HepG2 (cell line): Measurements from ENCODE around the gene UQCRC2. TPM values are rescaled to one million over a fixed set of nuclear protein-coding genes. Genes with fewer than 3 reads are reported as not detected.

Experiments
- CBFB ChIP-seq: sonication (generic); formaldehyde crosslinking; IDR thresholded peaks from 2 replicates; pipeline ENCODE4 v1.4.0; 2020; ENCODE audit warnings: missing genetic modification reagents
- HOXA5 ChIP-seq: sonication (generic); formaldehyde crosslinking; IDR thresholded peaks from 2 replicates; pipeline ENCODE4 v1.4.0; 2020; ENCODE audit warnings: missing genetic modification reagents
- KDM5B ChIP-seq: sonication (generic); formaldehyde crosslinking; IDR thresholded peaks from 2 replicates; pipeline ENCODE4 v1.4.0; 2020; ENCODE audit warnings: missing genetic modification reagents, mild to moderate bottlenecking, borderline replicate concordance
- KDM6A ChIP-seq: IDR thresholded peaks from 2 replicates; pipeline ENCODE4 v1.6.1; 2016; ENCODE audit warnings: low read depth
- MAFK ChIP-seq, 2 experiments: IDR thresholded peaks in 1 of 2; conservative IDR thresholded peaks in 1 of 2; 2 replicates each; pipeline ENCODE4 v1.6.1; 2011; ENCODE audit warnings: improper control_type of control experiment in 2 of 2, low read length in 2 of 2
- MIER3 ChIP-seq: IDR thresholded peaks from 2 replicates; pipeline ENCODE4 v1.6.1; 2016; ENCODE audit warnings: missing compliant biosample characterization, borderline replicate concordance
- MTF1 ChIP-seq: sonication (generic); formaldehyde crosslinking; IDR thresholded peaks from 2 replicates; pipeline ENCODE4 v1.5.0; 2020; ENCODE audit warnings: missing genetic modification reagents
- NFE2L2 ChIP-seq: fragments of 150-350 bp; IDR thresholded peaks from 2 replicates; pipeline ENCODE4 v1.6.1; 2014; ENCODE audit warnings: low read length
- PITX1 ChIP-seq: sonication (generic); formaldehyde crosslinking; IDR thresholded peaks from 2 replicates; pipeline ENCODE4 v1.5.1; 2020; ENCODE audit warnings: mild to moderate bottlenecking, missing genetic modification reagents
- SNAPC2 ChIP-seq: sonication (generic); formaldehyde crosslinking; IDR thresholded peaks from 2 replicates; pipeline ENCODE4 v1.8.1; 2022; ENCODE audit warnings: mild to moderate bottlenecking, missing genetic modification reagents
- TGIF2 ChIP-seq: IDR thresholded peaks from 2 replicates; pipeline ENCODE4 v1.6.1; 2016; ENCODE audit warnings: control low read depth, missing compliant biosample characterization
- ZNF10 ChIP-seq: sonication (generic); formaldehyde crosslinking; IDR thresholded peaks from 2 replicates; pipeline ENCODE4 v1.4.0; 2020; ENCODE audit warnings: mild to moderate bottlenecking, low read depth, missing genetic modification reagents, borderline replicate concordance
- ZNF329 ChIP-seq: sonication (generic); formaldehyde crosslinking; IDR thresholded peaks from 2 replicates; pipeline ENCODE4 v1.9.0; 2021; ENCODE audit warnings: low read depth, mild to moderate bottlenecking, missing genetic modification reagents
- ZNF616 ChIP-seq: sonication (generic); formaldehyde crosslinking; IDR thresholded peaks from 2 replicates; pipeline ENCODE4 v1.5.0; 2020; ENCODE audit warnings: low read depth, mild to moderate bottlenecking, missing genetic modification reagents
- ZNF788 ChIP-seq: sonication (generic); formaldehyde crosslinking; IDR thresholded peaks from 2 replicates; pipeline ENCODE4 v1.5.0; 2020; ENCODE audit warnings: mild to moderate bottlenecking, missing genetic modification reagents, borderline replicate concordance
- polyA plus RNA-seq, 8 experiments: library from polyadenylated mRNA; depleted of rRNA in 3 of 8; stranded (reverse) in 7 of 8; unstranded in 1 of 8; fragments of >200 nt; fragmentation: Illumina TruSeq in 4 of 8; extraction: Trizol in 4 of 8; gene quantifications; 2 replicates each; pipeline versions ENCODE4 v1.2.1 to v1.2.3, GENCODE V29; 2011 to 2016; ENCODE audit warnings: low read depth in 4 of 8, missing spikeins in 1 of 8, mixed read lengths in 1 of 8; ENCODE audit not compliant: insufficient read depth in 1 of 8
- total RNA-seq, 5 experiments: library from RNA; depleted of rRNA; stranded (reverse); fragments of >200 nt; fragmentation: Illumina TruSeq; extraction: Trizol; gene quantifications; 2 replicates each; pipeline ENCODE4 v1.2.3, GENCODE V29; 2016; ENCODE audit warnings: low read depth in 1 of 5
- TF ChIP-seq, protein P1 (sequence below): sonication (generic); formaldehyde crosslinking; IDR thresholded peaks from 2 replicates; pipeline ENCODE4 v1.4.0; 2020; ENCODE audit warnings: missing genetic modification reagents, borderline replicate concordance
- TF ChIP-seq, protein P2 (sequence below): sonication (generic); formaldehyde crosslinking; IDR thresholded peaks from 2 replicates; pipeline ENCODE4 v1.4.0; 2020; ENCODE audit warnings: mild to moderate bottlenecking, low read depth, missing genetic modification reagents
- TF ChIP-seq, protein P3 (sequence below): sonication (generic); formaldehyde crosslinking; IDR thresholded peaks from 2 replicates; pipeline ENCODE4 v1.5.0; 2020; ENCODE audit warnings: mild to moderate bottlenecking, missing genetic modification reagents
- TF ChIP-seq, protein P4 (sequence below): sonication (generic); formaldehyde crosslinking; IDR thresholded peaks from 2 replicates; pipeline ENCODE4 v1.5.0; 2020; ENCODE audit warnings: mild to moderate bottlenecking, missing genetic modification reagents, moderate library complexity
- TF ChIP-seq, protein P5 (sequence below): sonication (generic); formaldehyde crosslinking; IDR thresholded peaks from 2 replicates; pipeline ENCODE4 v1.8.1; 2023; ENCODE audit warnings: missing genetic modification reagents, mild to moderate bottlenecking, borderline replicate concordance
- TF ChIP-seq, protein P6 (sequence below): sonication (generic); formaldehyde crosslinking; IDR thresholded peaks from 2 replicates; pipeline ENCODE4 v1.5.0; 2020; ENCODE audit warnings: mild to moderate bottlenecking, low read depth, missing genetic modification reagents, borderline replicate concordance

Gene UQCRC2
- total and polyA plus RNA-seq, 2 of the 13 experiments (the other 11 are each of a cell fraction or from before 2014, with no cell fraction given), result 442 to 536 TPM

DNA sequence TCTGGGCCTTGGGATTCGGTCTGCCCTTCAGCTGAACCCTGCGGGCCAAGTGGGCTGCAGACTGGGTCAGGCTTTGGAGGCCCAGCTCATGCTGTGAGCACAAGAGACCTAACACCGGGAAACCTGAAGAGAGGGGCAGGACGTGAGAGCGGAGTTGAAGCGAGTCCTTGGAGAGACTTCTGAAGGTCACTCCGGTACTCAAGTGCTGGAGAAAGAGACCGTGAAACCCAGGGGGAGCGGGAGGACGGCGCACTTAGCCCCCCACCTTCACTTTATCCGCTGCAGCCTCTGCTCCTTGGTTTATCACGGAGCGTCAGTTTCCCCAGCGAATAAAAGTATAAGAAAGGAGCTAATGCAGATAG lies 361 bp downstream of the UQCRC2 start (continued):
- TF ChIP-seq, protein P1, sequence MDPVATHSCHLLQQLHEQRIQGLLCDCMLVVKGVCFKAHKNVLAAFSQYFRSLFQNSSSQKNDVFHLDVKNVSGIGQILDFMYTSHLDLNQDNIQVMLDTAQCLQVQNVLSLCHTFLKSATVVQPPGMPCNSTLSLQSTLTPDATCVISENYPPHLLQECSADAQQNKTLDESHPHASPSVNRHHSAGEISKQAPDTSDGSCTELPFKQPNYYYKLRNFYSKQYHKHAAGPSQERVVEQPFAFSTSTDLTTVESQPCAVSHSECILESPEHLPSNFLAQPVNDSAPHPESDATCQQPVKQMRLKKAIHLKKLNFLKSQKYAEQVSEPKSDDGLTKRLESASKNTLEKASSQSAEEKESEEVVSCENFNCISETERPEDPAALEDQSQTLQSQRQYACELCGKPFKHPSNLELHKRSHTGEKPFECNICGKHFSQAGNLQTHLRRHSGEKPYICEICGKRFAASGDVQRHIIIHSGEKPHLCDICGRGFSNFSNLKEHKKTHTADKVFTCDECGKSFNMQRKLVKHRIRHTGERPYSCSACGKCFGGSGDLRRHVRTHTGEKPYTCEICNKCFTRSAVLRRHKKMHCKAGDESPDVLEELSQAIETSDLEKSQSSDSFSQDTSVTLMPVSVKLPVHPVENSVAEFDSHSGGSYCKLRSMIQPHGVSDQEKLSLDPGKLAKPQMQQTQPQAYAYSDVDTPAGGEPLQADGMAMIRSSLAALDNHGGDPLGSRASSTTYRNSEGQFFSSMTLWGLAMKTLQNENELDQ (CRISPR knock-in tag), result 0 out of 2 replicates have a peak, but pooled peaks have one; percentile 29
- TF ChIP-seq KDM6A (CRISPR knock-in tag) (no peak), PITX1 (peak; percentile 82), ZNF616 (peak; percentile 89), KDM5B (CRISPR knock-in tag) (peak; percentile 5; the same call in 1 of the 2 replicates), SNAPC2 (CRISPR knock-in tag) (peak; percentile 94), ZNF10 (CRISPR knock-in tag) (no peak), MTF1 (no peak), ZNF329 (CRISPR knock-in tag) (peak; percentile 5; the same call in 1 of the 2 replicates), MIER3 (CRISPR knock-in tag) (0 out of 2 replicates have a peak, but pooled peaks have one; percentile 16), MAFK (conservative IDR thresholded peaks at IDR 0.05 in 1 of 2, IDR thresholded peaks at IDR 0.05 in 1 of 2; ENCODE audit: low read length in 2 of 2) (no peak), CBFB (CRISPR knock-in tag) (peak; percentile 11; the same call in 1 of the 2 replicates), TGIF2 (CRISPR knock-in tag) (no peak), ZNF788 (CRISPR knock-in tag) (no peak), NFE2L2 (no peak), HOXA5 (CRISPR knock-in tag) (peak; percentile 8; the same call in 1 of the 2 replicates)
- TF ChIP-seq, protein P2, sequence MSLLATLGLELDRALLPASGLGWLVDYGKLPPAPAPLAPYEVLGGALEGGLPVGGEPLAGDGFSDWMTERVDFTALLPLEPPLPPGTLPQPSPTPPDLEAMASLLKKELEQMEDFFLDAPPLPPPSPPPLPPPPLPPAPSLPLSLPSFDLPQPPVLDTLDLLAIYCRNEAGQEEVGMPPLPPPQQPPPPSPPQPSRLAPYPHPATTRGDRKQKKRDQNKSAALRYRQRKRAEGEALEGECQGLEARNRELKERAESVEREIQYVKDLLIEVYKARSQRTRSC (CRISPR knock-in tag), result no peak
- TF ChIP-seq, protein P3, sequence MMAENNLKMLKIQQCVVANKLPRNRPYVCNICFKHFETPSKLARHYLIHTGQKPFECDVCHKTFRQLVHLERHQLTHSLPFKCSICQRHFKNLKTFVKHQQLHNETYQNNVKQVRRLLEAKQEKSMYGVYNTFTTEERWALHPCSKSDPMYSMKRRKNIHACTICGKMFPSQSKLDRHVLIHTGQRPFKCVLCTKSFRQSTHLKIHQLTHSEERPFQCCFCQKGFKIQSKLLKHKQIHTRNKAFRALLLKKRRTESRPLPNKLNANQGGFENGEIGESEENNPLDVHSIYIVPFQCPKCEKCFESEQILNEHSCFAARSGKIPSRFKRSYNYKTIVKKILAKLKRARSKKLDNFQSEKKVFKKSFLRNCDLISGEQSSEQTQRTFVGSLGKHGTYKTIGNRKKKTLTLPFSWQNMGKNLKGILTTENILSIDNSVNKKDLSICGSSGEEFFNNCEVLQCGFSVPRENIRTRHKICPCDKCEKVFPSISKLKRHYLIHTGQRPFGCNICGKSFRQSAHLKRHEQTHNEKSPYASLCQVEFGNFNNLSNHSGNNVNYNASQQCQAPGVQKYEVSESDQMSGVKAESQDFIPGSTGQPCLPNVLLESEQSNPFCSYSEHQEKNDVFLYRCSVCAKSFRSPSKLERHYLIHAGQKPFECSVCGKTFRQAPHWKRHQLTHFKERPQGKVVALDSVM (CRISPR knock-in tag), result 0 out of 2 replicates have a peak, but pooled peaks have one; percentile 0
- TF ChIP-seq, protein P4, sequence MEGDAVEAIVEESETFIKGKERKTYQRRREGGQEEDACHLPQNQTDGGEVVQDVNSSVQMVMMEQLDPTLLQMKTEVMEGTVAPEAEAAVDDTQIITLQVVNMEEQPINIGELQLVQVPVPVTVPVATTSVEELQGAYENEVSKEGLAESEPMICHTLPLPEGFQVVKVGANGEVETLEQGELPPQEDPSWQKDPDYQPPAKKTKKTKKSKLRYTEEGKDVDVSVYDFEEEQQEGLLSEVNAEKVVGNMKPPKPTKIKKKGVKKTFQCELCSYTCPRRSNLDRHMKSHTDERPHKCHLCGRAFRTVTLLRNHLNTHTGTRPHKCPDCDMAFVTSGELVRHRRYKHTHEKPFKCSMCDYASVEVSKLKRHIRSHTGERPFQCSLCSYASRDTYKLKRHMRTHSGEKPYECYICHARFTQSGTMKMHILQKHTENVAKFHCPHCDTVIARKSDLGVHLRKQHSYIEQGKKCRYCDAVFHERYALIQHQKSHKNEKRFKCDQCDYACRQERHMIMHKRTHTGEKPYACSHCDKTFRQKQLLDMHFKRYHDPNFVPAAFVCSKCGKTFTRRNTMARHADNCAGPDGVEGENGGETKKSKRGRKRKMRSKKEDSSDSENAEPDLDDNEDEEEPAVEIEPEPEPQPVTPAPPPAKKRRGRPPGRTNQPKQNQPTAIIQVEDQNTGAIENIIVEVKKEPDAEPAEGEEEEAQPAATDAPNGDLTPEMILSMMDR (CRISPR knock-in tag), result 0 out of 2 replicates have a peak, but pooled peaks have one; percentile 2
- TF ChIP-seq, protein P5, sequence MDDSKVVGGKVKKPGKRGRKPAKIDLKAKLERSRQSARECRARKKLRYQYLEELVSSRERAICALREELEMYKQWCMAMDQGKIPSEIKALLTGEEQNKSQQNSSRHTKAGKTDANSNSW (CRISPR knock-in tag), result 0 out of 2 replicates have a peak, but pooled peaks have one; percentile 76
- TF ChIP-seq, protein P6, sequence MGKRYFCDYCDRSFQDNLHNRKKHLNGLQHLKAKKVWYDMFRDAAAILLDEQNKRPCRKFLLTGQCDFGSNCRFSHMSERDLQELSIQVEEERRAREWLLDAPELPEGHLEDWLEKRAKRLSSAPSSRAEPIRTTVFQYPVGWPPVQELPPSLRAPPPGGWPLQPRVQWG (CRISPR knock-in tag), result 0 out of 2 replicates have a peak, but pooled peaks have one; percentile 74
